ENCODE results near the gene ZSWIM6.

DNA sequence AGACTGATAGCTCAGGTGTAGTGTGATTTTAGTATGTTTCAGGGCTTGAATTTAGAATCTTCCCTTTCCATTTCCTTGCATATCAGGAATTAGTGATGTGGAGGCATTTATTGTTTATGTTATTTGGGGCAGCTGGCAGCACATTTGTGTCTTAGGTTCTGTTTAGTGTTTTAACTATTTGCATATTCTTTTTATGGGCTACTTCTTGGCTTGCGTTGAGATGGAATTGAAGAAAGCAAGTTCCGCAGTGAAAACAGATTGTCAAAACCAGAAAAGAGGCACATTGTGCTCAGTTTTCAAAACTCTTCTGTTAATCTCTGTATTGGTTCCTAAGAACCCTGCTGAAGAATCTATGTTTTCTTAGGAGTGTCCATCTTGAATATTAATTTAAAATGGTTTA is 80.3 kb downstream of the ZSWIM6 start:
- TF ChIP-seq CTCF (IDR thresholded peaks at IDR 0.05), result no peak
- TF ChIP-seq POLR2AphosphoS5 (IDR thresholded peaks at IDR 0.05; ENCODE audit: low read depth, low read length), result no peak
- TF ChIP-seq REST (IDR thresholded peaks at IDR 0.05; ENCODE audit: insufficient read depth in 1 of 2, low read depth in 2 of 2, low read length in 1 of 2), result no peak
